Measurements from ENCODE around the gene GARRE1. TPM values are rescaled to one million over a fixed set of nuclear protein-coding genes. Genes with fewer than 3 reads are reported as not detected.

Gene GARRE1
- total RNA-seq, 1 donor from 2014 or later: 33.5 TPM

DNA sequence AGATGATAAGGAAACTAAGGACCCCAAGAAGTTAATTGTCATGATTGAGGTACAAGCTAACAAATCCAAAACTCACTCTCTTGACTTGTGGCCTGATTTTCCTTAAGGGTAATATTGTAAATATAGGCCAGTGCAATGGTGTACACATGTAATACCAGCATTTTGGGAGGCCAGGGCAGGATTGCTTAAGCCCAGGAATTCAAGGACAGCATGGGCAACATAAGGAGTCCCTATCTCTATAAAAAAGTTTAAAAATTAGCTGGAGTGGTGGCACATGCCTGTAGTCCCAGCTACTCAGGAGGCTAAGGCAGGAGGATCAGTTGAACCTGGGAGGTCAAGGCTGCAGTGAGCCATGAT, 28.7 kb upstream of the GARRE1 start:
- H3K4me1 Mint-ChIP-seq (ENCODE audit: unreplicated experiment): peaks cover 13% of the 10 kb centered on the region
- H3K36me3 Mint-ChIP-seq (ENCODE audit: unreplicated experiment): peaks cover 67% of the 10 kb centered on the region
- no peak overlapping the region for H3K27ac Mint-ChIP-seq (ENCODE audit: unreplicated experiment)
- TF ChIP-seq, protein P1, sequence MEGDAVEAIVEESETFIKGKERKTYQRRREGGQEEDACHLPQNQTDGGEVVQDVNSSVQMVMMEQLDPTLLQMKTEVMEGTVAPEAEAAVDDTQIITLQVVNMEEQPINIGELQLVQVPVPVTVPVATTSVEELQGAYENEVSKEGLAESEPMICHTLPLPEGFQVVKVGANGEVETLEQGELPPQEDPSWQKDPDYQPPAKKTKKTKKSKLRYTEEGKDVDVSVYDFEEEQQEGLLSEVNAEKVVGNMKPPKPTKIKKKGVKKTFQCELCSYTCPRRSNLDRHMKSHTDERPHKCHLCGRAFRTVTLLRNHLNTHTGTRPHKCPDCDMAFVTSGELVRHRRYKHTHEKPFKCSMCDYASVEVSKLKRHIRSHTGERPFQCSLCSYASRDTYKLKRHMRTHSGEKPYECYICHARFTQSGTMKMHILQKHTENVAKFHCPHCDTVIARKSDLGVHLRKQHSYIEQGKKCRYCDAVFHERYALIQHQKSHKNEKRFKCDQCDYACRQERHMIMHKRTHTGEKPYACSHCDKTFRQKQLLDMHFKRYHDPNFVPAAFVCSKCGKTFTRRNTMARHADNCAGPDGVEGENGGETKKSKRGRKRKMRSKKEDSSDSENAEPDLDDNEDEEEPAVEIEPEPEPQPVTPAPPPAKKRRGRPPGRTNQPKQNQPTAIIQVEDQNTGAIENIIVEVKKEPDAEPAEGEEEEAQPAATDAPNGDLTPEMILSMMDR (IDR thresholded peaks at IDR 0.05): no peak
- DNase-seq (ENCODE audit: extremely low spot score, unreplicated experiment): no peak
- H3K9me3 Mint-ChIP-seq (ENCODE audit: unreplicated experiment): no peaks in the 10 kb centered on the region
- no peaks in the 10 kb centered on the region for H3K27me3 Mint-ChIP-seq (ENCODE audit: unreplicated experiment)
- H3K4me3 Mint-ChIP-seq (ENCODE audit: unreplicated experiment): no peak overlapping the region

DNA sequence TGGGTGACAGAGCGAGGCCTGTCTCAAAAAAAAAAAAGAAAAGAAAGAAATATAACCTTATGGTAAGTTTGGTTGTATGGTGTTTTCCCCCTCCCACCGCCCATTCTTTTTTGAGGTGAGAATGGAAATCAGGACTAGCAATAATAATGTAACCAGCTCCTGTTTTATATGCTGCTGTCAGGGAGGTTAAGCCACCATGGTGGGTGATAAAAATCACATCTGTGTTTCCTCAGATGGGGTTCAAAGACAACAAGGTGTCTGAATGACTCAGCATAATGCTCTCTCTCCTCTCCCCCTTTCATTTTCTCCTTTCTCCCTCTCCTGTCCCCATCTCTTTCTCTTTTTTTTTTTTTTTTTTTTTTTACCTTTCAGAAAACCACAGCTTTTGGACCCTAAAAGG, 28.3 kb upstream of the GARRE1 start:
- Mint-ChIP-seq H3K27ac (ENCODE audit: unreplicated experiment) (peak overlapping the region; percentile 59), H3K36me3 (ENCODE audit: unreplicated experiment) (peaks cover 65% of the 10 kb centered on the region), H3K4me3 (ENCODE audit: unreplicated experiment) (no peak overlapping the region), H3K9me3 (ENCODE audit: unreplicated experiment) (no peaks in the 10 kb centered on the region), H3K4me1 (ENCODE audit: unreplicated experiment) (peaks cover 14% of the 10 kb centered on the region), H3K27me3 (ENCODE audit: unreplicated experiment) (no peaks in the 10 kb centered on the region)
- TF ChIP-seq, protein P1 (IDR thresholded peaks at IDR 0.05): no peak
- DNase-seq (ENCODE audit: extremely low spot score, unreplicated experiment): no peak

DNA sequence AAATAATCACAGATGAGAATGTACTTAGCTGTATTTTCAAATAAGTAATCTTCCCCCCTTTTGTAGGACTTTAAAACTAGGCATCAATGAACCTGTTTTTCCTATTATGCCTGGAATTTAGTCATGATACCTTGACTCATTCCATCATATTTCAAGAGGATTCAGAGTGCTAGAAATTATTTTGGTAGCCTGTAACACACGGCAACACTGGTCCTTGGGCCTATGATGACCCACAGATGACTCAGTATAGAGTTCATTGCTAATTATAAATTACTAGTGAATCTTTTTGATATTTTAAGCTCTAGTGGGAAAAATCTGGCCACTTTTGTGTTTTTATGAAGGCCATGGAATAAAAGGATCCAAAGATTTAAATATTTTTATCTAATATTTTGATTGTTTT, 26.0 kb upstream of the GARRE1 start:
- H3K36me3 Mint-ChIP-seq (ENCODE audit: unreplicated experiment): peaks cover 46% of the 10 kb centered on the region
- TF ChIP-seq, protein P1 (IDR thresholded peaks at IDR 0.05): no peak
- DNase-seq (ENCODE audit: extremely low spot score, unreplicated experiment): no peak
- no peaks in the 10 kb centered on the region for H3K9me3 Mint-ChIP-seq (ENCODE audit: unreplicated experiment)
- H3K4me3 Mint-ChIP-seq (ENCODE audit: unreplicated experiment): no peak overlapping the region
- H3K27ac Mint-ChIP-seq (ENCODE audit: unreplicated experiment): no peak overlapping the region
- H3K4me1 Mint-ChIP-seq (ENCODE audit: unreplicated experiment): peaks cover 32% of the 10 kb centered on the region
- H3K27me3 Mint-ChIP-seq (ENCODE audit: unreplicated experiment): no peaks in the 10 kb centered on the region

DNA sequence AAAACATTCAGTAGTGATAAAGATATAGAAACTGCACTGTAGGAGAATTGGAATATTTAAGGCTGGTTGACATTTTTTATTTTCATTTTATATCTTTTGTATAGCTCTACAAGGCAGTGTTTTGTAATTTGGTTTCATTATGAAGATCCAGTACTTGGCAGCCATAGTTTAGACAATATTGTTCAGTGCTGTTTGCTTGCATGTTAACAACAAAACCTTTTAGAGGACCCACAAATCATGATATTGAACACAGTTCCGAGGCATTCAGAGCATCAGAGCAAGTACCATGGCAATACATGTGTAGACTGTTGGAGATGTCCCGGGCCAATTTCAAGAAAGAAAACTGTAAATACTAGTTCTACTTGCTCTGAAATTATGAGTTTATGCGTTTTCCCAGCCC, 25.6 kb upstream of the GARRE1 start:
- H3K36me3 Mint-ChIP-seq (ENCODE audit: unreplicated experiment): peaks cover 42% of the 10 kb centered on the region
- H3K27me3 Mint-ChIP-seq (ENCODE audit: unreplicated experiment): no peaks in the 10 kb centered on the region
- TF ChIP-seq, protein P1 (IDR thresholded peaks at IDR 0.05): no peak
- H3K4me1 Mint-ChIP-seq (ENCODE audit: unreplicated experiment): peaks cover 36% of the 10 kb centered on the region
- no peak overlapping the region for H3K4me3 Mint-ChIP-seq (ENCODE audit: unreplicated experiment)
- DNase-seq (ENCODE audit: extremely low spot score, unreplicated experiment): no peak
- no peaks in the 10 kb centered on the region for H3K9me3 Mint-ChIP-seq (ENCODE audit: unreplicated experiment)
- no peak overlapping the region for H3K27ac Mint-ChIP-seq (ENCODE audit: unreplicated experiment)

DNA sequence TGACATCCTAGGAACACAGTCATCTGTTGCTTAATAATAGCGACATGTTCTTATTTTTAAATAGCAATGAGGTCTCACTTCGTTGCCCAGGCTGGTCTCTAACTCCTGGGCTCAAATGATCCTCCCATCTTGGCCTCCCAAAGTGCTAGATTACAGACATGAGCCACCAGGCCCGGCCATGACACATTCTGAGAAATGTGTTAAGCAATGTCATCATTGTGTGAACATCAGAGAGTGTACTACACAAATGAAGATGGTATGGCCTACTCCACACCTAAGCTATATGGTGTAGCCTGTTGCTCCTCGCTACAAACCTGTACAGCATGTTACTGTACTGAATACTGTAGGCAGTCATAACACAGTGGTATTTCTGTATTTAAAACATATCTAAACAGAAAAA, 24.6 kb upstream of the GARRE1 start:
- H3K4me1 Mint-ChIP-seq (ENCODE audit: unreplicated experiment): peaks cover 35% of the 10 kb centered on the region
- no peak overlapping the region for H3K4me3 Mint-ChIP-seq (ENCODE audit: unreplicated experiment)
- no peak overlapping the region for H3K27ac Mint-ChIP-seq (ENCODE audit: unreplicated experiment)
- no peak for DNase-seq (ENCODE audit: extremely low spot score, unreplicated experiment)
- no peaks in the 10 kb centered on the region for H3K9me3 Mint-ChIP-seq (ENCODE audit: unreplicated experiment)
- peaks cover 35% of the 10 kb centered on the region for H3K36me3 Mint-ChIP-seq (ENCODE audit: unreplicated experiment)
- no peaks in the 10 kb centered on the region for H3K27me3 Mint-ChIP-seq (ENCODE audit: unreplicated experiment)
- TF ChIP-seq, protein P1 (IDR thresholded peaks at IDR 0.05): no peak
